Gastroesophageal sphincter (tissue), 3 donors: ENCODE data around the gene BTBD9.

Experiments
- POLR2A ChIP-seq, 2 donors: fragments of 450-650 bp; IDR thresholded peaks; one replicate each; pipeline ENCODE4 v1.6.1; 2017; ENCODE audit warnings: antibody characterized with exemption in 2 of 2, mild to moderate bottlenecking in 2 of 2, moderate library complexity in 1 of 2
- POLR2AphosphoS5 ChIP-seq: sonication (generic); formaldehyde crosslinking; IDR thresholded peaks from one replicate; pipeline ENCODE4 v1.6.1; 2017; ENCODE audit warnings: antibody characterized with exemption
- TF ChIP-seq, protein P1 (sequence below), 4 experiments: fragments of 200-600 bp in 2 of 4; fragments of 450-650 bp in 2 of 4; sonication (generic) in 1 of 4; IDR thresholded peaks; one replicate each; pipeline ENCODE4 v1.5.1; 2017 to 2019; ENCODE audit warnings: antibody characterized with exemption in 4 of 4, mild to moderate bottlenecking in 2 of 4, moderate library complexity in 2 of 4

DNA sequence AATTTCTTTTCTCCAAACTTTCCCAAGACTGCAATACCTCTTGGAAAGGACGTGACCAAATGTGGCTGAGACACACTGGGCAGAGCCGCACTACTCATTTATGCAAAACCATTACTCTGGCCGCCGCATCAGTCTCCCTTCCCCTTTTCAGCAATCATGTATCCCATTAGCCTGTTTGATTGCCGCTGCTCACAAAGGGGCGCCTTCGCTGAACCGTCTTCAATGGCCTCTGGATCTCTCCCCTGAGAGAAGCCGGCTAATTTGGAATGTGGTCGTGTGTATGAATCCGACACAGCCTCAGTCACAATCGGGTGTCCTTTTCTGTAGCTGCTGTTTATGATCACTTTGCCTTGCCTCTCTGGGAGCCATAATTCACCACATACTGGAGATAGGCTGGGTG lies 459.1 kb downstream of the BTBD9 start:
- TF ChIP-seq, protein P1, sequence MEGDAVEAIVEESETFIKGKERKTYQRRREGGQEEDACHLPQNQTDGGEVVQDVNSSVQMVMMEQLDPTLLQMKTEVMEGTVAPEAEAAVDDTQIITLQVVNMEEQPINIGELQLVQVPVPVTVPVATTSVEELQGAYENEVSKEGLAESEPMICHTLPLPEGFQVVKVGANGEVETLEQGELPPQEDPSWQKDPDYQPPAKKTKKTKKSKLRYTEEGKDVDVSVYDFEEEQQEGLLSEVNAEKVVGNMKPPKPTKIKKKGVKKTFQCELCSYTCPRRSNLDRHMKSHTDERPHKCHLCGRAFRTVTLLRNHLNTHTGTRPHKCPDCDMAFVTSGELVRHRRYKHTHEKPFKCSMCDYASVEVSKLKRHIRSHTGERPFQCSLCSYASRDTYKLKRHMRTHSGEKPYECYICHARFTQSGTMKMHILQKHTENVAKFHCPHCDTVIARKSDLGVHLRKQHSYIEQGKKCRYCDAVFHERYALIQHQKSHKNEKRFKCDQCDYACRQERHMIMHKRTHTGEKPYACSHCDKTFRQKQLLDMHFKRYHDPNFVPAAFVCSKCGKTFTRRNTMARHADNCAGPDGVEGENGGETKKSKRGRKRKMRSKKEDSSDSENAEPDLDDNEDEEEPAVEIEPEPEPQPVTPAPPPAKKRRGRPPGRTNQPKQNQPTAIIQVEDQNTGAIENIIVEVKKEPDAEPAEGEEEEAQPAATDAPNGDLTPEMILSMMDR (IDR thresholded peaks at IDR 0.05) = no peak
- TF ChIP-seq POLR2AphosphoS5 (no peak), POLR2A (IDR thresholded peaks at IDR 0.05) (no peak)
